Endothelial cell of hepatic sinusoid (primary cell): ENCODE data around the gene FCHSD1.

Source experiments
- in situ Hi-C: cut with HindIII; loops from 2 replicates; pipeline ENCODE4 v1.10.0; 2017; ENCODE audit warnings: low sequenced_read_pairs

The FCHSD1 gene

DNA sequence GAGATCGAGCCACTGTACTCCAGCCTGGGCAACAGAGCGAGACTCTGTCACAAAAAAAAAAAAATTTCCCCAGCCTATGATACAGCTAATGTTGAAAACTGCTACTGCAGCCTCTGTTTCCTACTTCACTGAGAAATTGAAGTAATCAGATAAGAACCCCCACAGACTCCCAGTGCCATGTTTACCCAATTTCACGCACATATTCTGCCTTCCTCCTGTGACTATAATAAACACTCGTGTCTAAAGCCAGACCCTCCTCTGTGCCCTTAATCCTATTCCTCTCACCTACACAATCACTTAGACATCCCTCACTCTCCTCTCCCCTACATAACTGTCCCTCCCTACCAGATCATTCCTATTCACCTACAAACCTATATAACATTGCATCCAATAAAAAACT, 24.5 kb upstream of the FCHSD1 start:
- in situ Hi-C loops = no loop called here

GRCh38 chr5:141674747-141675146, 23.5 kb upstream of the FCHSD1 start:
- in situ Hi-C loops = no loop called here

- in situ Hi-C loops = no loop called here
Observed at GRCh38 chr5:141672841-141673813, 21.9 kb upstream of the FCHSD1 start.

DNA sequence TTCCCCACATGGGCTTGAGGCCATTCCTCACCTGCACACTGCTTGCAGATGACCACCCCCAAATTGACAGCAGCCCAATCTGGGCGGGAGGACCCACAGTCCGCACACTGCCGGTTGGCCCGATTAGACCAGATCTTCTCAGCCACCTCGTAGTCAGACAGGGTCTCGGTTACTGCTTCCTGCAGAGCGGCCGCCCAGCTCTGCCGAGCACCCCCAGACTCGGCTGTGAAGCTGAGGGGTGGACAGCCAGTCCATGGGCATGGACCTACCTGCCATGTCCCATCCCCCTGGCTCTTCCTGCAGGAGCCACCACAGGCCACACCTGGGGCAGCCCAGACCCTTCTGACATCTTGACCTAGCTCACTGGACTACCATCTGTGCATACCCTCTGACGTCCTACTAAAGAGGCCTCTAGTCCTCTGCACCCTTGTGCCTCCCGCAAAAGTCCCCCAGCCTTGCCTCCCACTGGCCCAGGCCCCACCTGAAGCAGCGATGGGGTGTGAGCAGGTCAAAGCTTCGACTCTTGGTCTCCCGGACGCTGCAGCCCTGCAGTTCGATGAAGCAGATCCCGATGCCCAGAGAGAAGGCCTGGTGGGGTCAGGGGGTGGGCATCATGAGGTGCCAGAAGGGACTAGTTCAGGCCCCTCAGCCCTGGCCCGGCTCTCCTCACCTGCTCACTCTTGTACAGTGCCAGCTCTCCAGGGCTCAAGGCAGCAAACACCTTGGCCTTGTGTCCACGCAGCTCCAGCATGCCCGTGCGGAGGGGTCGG, 21.0 kb upstream of the FCHSD1 start:
- in situ Hi-C loops = no loop called here

- in situ Hi-C loops = no loop called here
Observed at GRCh38 chr5:141669520-141669919, 18.3 kb upstream of the FCHSD1 start.

GRCh38 chr5:141668601-141669265, 17.5 kb upstream of the FCHSD1 start:
- in situ Hi-C loops = no loop called here

DNA sequence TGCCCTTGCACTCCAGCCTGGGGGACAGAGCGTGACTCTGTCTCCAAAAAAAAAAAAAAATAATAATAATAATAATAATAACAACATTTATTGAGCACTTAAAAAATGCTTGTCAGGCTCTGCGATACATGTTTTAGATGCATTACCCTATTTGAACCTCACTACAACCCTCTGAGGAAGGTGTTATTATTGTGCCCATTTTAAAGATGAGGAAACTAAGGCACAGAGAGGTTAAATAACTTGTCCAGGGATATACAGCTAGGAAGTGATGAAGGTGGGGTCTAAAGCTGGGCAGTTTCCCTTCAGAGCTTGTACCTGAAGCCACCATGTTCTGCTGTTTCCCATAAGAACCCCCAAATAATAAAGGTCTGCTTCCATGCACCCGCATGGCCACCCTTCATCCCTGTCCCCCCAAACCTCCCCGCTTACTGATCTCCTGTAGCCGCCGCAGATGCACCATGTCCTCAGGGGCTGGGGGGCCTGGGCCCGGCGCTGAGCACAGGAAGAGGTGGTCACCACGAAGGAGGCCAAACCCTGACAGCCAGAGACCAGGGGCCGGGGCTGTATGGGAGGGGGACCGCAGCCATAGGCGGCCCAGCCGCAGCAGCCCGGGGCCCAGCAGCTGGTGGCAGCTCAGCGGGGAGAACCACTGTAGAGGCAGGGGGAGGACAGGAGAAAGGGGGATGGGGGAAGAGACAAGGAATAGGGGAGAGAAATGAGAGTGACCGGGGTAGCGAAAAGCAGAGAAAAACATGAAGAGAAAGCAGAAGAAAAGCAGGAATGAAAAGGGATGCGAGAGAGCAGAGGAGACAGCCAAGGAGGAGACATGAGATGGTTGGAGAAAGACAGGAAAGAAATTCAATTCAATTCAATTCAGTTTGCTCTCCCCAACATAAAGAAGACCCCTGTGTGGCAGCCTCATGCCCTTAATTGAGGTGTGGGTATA, 15.1 kb upstream of the FCHSD1 start:
- in situ Hi-C loops = no loop called here

GRCh38 chr5:141664733-141665461, 13.7 kb upstream of the FCHSD1 start:
- in situ Hi-C loops = no loop called here

- in situ Hi-C loops = no loop called here
Observed at GRCh38 chr5:141663506-141663905, 12.3 kb upstream of the FCHSD1 start.

DNA sequence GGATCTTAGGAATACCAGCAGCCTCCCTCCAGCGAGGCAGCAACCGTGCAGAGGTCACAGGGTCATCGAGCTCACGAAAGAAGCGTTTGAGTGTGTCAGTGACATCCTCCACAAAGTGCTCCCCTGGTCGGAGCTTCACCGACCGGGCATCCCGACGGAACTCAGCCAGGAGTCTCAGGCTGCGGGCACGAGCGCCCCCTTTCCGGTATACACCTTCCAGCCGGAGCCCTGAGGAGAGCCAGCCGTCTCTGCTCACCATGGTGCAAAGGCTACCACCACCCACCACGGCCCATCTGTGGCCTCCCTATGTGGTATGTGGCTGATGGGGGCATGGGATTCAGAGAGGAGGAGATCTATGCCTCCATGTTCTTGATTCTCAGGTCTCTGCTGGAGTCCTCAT, 10.8 kb upstream of the FCHSD1 start:
- in situ Hi-C loops = no loop called here

DNA sequence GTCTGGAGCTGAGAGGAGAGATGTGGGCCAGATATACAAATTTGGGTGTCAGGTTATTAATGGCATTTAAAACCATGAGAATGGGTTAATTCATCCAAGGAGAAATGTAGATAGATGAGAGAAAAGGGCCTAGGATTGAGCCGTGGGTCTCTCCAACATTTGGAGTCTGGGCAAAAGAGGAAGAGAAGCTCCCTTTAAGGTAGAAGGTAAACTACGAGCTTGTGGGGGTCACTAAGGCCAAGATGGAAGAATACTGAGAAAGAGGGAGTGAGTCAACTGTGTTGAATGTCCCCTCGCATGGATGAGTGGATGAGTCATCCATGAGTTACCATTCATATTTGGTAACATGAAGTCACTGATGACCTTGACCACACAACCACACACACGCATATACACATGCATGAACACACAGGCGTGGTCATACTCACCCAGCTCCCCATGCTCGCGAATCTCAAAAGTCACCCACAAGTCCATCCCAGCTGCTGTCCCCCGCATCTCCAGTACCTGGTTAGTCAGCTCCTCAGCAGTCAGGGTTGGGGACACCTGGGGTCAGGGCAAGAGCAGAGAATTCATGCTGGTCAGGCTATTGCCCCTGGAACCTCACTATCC, 6.8 kb upstream of the FCHSD1 start:
- in situ Hi-C loops = no loop called here

DNA sequence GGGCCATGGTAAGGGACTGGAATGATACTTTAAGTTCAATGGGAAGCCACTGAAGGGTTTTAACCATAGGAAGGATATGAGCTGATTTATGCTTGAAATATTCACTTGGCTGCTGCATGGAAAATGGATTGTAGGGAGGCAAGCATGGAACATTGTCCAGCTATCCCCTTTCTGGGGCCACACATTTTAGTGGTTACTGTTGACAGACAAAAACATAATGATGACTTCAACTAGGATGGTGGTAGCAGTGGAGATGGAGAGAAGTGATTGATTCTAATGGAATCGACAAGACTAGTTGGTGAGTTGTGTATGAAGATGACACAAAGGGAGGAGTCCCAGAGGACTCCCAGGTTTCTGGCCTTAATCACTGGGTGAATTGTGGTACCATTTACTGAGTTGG, 6.2 kb upstream of the FCHSD1 start:
- in situ Hi-C loops = no loop called here

- in situ Hi-C loops = no loop called here
Observed at GRCh38 chr5:141656396-141656795, 5.2 kb upstream of the FCHSD1 start.

- in situ Hi-C loops = no loop called here
Observed at GRCh38 chr5:141655020-141655419, 3.8 kb upstream of the FCHSD1 start.

- in situ Hi-C loops = loop anchor here (5.0 kb wide), 1 partner anchor 37 kb away; the partner anchor contains the start of gene DIAPH1
Observed at GRCh38 chr5:141654298-141654697, 3.1 kb upstream of the FCHSD1 start.

DNA sequence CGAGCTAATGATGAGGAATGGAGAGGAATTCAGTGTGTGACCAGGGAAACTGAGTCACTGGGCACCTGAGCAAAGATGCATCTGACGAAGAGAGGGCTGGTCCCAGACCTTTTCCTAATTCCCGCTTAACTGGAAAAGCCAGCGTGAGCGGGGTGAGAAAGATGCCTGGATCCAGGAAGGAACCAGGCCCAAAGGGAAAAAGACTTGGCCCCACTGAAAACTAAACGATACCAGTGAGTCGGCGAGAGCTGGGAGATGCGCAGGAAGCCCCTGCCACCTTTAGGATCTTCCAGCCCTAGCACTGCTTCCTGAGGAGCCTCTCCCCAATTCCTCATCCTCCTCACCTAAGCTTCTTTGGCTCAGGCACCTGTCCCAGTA, 499 bp upstream of the FCHSD1 start:
- in situ Hi-C loops = loop anchor here (5.0 kb wide), 1 partner anchor 34 kb away; the partner anchor contains the start of gene DIAPH1

DNA sequence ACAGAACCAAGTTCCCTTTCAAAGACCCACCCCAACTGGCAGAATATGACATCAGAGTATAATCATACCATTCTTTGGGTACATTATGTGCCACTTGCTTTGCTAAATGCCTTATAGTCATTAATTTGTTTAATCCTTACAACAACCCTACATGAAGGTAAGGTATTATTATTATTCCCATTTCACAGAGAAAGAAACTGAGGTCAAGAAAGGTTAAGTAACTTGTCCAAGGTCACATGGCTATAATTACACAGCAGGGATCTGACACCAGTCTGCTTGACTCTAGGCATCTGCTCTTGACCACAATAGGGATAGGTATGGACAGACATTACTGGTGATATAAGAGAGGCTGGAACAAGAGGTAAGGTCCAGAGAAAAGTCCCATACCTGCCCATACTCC, 1.2 kb downstream of the FCHSD1 start:
- in situ Hi-C loops = loop anchor here (5.0 kb wide), 1 partner anchor 33 kb away; the partner anchor contains the start of gene DIAPH1

- in situ Hi-C loops = no loop called here
Observed at GRCh38 chr5:141649056-141649688, 2.0 kb downstream of the FCHSD1 start.

GRCh38 chr5:141647851-141648250, 3.4 kb downstream of the FCHSD1 start:
- in situ Hi-C loops = no loop called here
